Lung (tissue), 12 donors: ENCODE measurements around the gene SPRED2. TPM values are rescaled to one million over a fixed set of nuclear protein-coding genes. Genes with fewer than 3 reads are reported as not detected.

ENCODE experiments used
- ATAC-seq: fragments of 200-7000 bp; cut with Tn5 transposase; one replicate; pipeline ENCODE4 v1.9.1; 2020; ENCODE audit warnings: moderate number of reproducible peaks; ENCODE audit not compliant: insufficient read depth, low FRiP score
- DNase-seq, 3 donors: peaks; one replicate each; pipeline ENCODE4 v3.0.0-alpha.2; 2013 to 2017
- H3K27ac ChIP-seq, 2 donors: one replicate each; pipeline ENCODE4 v1.5.1; 2013; ENCODE audit warnings: mild to moderate bottlenecking in 2 of 2, moderate library complexity in 2 of 2, control low read depth in 1 of 2, inconsistent platforms in 1 of 2, low read depth in 1 of 2, low read length in 1 of 2
- H3K27me3 ChIP-seq, 3 donors: one replicate each; pipeline ENCODE4 v1.5.1; 2013; ENCODE audit warnings: low read length in 2 of 3; ENCODE audit not compliant: control insufficient read depth in 3 of 3, insufficient read depth in 3 of 3
- H3K36me3 ChIP-seq, 4 donors: one replicate each; pipeline ENCODE4 v1.5.1; 2013; ENCODE audit warnings: low read length in 4 of 4, mild to moderate bottlenecking in 1 of 4, moderate library complexity in 1 of 4; ENCODE audit not compliant: control insufficient read depth in 4 of 4, insufficient read depth in 4 of 4
- H3K4me1 ChIP-seq, 5 donors: one replicate each; pipeline ENCODE4 v1.5.1; 2013; ENCODE audit warnings: low read length in 5 of 5, mild to moderate bottlenecking in 2 of 5, moderate library complexity in 1 of 5; ENCODE audit not compliant: control insufficient read depth in 5 of 5, insufficient read depth in 5 of 5
- H3K4me3 ChIP-seq: one replicate; pipeline ENCODE4 v1.5.1; 2013; ENCODE audit warnings: mild to moderate bottlenecking, control low read depth, moderate library complexity
- H3K9ac ChIP-seq, 2 donors: one replicate each; pipeline ENCODE4 v1.5.1; 2013; ENCODE audit warnings: low read length in 2 of 2, control low read depth in 1 of 2; ENCODE audit not compliant: insufficient read depth in 1 of 2
- H3K9me3 ChIP-seq, 4 donors: one replicate each; pipeline ENCODE4 v1.5.1; 2013; ENCODE audit warnings: low read length in 3 of 4, mild to moderate bottlenecking in 1 of 4, moderate library complexity in 1 of 4; ENCODE audit not compliant: control insufficient read depth in 4 of 4, insufficient read depth in 3 of 4
- WGBS, 2 donors: extraction: QIAGEN DNeasy Blood & Tissue Kit; methylation state at CpG; one replicate each; pipeline ENCODE4 v1.1.7; 2013; 5-methylcytosine and 5-hydroxymethylcytosine counted together
- polyA plus RNA-seq, 2 donors: library from polyadenylated mRNA; stranded (reverse); fragments of 200-250 nt; gene quantifications; one replicate each; pipeline ENCODE4 v1.2.1, GENCODE V29; 2013
- total RNA-seq, 2 donors: library from RNA; depleted of rRNA in 1 of 2; stranded (reverse); fragments of >200 nt in 1 of 2; gene quantifications; one replicate each; pipeline ENCODE4 v1.2.1, GENCODE V29; 2014 to 2021
- TF ChIP-seq, protein P1 (sequence below): IDR thresholded peaks from 2 replicates; pipeline ENCODE4 v1.5.1; 2012; ENCODE audit warnings: mild to moderate bottlenecking; ENCODE audit errors: control extremely low read depth, extremely low read depth
- donor health status: control.
- donor health status: control.
- donor health status: Bipolar disorder and iron deficiency.
- donor health status: healthy.
- donor health status: DM: yes; HTN: yes; CAD: no.

The SPRED2 gene
- total and polyA plus RNA-seq, 4 donors: 11.7 to 36.4 (median 19.6) TPM

DNA sequence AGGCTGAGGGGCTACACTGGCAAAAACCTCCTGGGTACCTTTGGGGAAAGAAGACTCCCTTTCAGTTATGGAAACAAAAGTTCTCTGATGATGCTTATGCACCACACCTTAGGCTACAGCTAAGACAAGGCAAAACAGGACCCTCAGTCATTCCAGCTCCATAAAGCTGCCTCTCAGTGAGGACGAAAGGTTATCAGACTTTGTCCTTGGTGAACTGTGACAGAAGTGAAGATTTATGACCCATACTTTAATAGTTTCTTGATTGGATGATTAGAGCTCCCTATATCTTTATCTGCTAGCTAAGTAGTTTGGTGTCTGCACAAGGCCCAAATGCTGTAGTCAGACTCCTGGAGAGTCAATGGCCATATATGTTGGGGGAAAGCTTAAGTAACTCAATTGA lies 40.6 kb upstream of the SPRED2 start:
- Histone ChIP-seq H3K36me3 (no peaks in the 10 kb centered on the region), H3K4me3 (no peak overlapping the region), H3K4me1 (no peaks in the 10 kb centered on the region), H3K9ac (no peak overlapping the region), H3K9me3 (peaks cover 0 to 3% (median 0%) of the 10 kb centered on the region in 4 donors), H3K27ac (no peak overlapping the region), H3K27me3 (no peaks in the 10 kb centered on the region)
- TF ChIP-seq, protein P1, sequence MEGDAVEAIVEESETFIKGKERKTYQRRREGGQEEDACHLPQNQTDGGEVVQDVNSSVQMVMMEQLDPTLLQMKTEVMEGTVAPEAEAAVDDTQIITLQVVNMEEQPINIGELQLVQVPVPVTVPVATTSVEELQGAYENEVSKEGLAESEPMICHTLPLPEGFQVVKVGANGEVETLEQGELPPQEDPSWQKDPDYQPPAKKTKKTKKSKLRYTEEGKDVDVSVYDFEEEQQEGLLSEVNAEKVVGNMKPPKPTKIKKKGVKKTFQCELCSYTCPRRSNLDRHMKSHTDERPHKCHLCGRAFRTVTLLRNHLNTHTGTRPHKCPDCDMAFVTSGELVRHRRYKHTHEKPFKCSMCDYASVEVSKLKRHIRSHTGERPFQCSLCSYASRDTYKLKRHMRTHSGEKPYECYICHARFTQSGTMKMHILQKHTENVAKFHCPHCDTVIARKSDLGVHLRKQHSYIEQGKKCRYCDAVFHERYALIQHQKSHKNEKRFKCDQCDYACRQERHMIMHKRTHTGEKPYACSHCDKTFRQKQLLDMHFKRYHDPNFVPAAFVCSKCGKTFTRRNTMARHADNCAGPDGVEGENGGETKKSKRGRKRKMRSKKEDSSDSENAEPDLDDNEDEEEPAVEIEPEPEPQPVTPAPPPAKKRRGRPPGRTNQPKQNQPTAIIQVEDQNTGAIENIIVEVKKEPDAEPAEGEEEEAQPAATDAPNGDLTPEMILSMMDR: no peak
- DNase-seq: no peak
- WGBS, 2 donors: 92 to 98% methylated on average over 1 of the region's 1 CpG
- no peak for ATAC-seq

DNA sequence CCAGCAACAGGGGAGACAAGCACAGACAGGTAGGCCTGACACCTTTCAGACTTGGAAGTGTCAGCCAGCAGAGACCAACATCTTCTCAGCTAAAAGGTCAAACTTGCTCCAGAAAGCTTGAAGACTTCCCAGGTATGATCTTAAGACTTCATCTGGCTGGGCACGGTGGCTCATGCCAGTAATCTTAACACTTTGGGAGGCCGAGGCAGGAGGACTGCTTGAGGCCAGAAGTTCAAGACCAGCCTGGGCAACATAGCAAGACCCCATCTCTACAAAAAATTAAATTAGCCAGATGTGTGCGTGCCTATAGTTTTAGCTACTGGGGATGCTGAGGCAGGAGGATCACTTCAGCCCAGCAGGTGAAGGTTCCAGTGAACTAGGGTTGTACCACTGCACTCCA lies 39.0 kb upstream of the SPRED2 start:
- H3K9me3 ChIP-seq: peaks cover 0 to 3% (median 0%) of the 10 kb centered on the region in 4 donors
- no peak overlapping the region for H3K27ac ChIP-seq
- no peaks in the 10 kb centered on the region for H3K27me3 ChIP-seq
- H3K4me3 ChIP-seq: no peak overlapping the region
- TF ChIP-seq, protein P1: no peak
- no peaks in the 10 kb centered on the region for H3K36me3 ChIP-seq
- DNase-seq (no peak), ATAC-seq (no peak)
- H3K9ac ChIP-seq: no peak overlapping the region
- H3K4me1 ChIP-seq: no peaks in the 10 kb centered on the region
- 95 to 96% methylated on average over 3 of the region's 3 CpGs for WGBS, 2 donors

DNA sequence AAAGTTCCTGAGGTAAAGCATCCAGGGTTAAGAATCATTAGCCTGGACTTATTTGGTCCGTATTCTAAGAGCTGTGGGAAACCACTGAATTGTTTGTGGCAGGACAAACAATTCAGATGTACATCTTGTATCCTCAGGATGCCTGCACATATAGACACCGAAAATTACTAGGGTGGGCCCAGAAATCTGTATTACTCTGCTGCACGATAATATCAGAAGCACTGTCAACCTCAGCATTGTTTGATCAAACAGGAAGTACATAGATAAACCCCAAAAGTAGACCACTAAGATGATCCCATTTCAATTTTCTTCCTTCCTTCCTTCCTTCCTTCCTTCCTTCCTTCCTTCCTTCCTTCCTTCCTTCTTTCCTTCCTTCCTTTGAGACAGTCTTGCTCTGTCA lies 34.2 kb upstream of the SPRED2 start:
- TF ChIP-seq, protein P1: no peak
- Histone ChIP-seq H3K27me3 (no peaks in the 10 kb centered on the region), H3K4me3 (no peak overlapping the region), H3K36me3 (no peaks in the 10 kb centered on the region), H3K9me3 (peaks cover 0 to 2% (median 0%) of the 10 kb centered on the region in 4 donors), H3K9ac (no peak overlapping the region), H3K4me1 (no peaks in the 10 kb centered on the region), H3K27ac (no peak overlapping the region)
- ATAC-seq: no peak
- DNase-seq: no peak
- 76 to 77% methylated on average over 3 of the region's 3 CpGs for WGBS, 2 donors

DNA sequence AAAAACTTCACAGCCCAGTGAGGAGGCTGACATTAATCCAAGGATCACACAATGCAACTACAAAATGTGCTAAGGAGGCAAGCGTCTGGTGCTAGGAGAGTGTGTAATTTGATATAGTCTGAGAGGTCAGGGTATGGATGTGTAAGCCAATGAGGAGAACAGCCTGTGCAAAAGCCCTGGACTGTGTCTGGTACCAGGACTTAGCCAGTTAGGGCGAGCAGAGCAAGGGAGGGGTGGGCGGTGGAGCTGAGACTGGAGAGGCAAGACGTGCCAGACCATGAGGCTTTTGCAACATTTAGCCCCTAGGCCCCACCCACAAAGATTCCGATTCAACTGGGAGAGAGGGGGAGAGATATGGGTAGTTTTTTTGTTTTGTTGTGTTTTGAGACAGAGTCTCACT lies 33.5 kb upstream of the SPRED2 start:
- H3K4me3 ChIP-seq: no peak overlapping the region
- WGBS, 2 donors: 83 to 89% methylated on average over 5 of the region's 5 CpGs
- no peak overlapping the region for H3K27ac ChIP-seq
- H3K4me1 ChIP-seq: no peaks in the 10 kb centered on the region
- H3K9ac ChIP-seq: no peak overlapping the region
- TF ChIP-seq, protein P1: no peak
- ATAC-seq: no peak
- no peaks in the 10 kb centered on the region for H3K36me3 ChIP-seq
- peaks cover 0 to 2% (median 0%) of the 10 kb centered on the region in 4 donors for H3K9me3 ChIP-seq
- no peak for DNase-seq
- no peaks in the 10 kb centered on the region for H3K27me3 ChIP-seq
